ENCODE measurements around the gene MRFAP1.
"Not testable (repeated sequence)": the region's sequence is repeated elsewhere in the genome, so short reads cannot be mapped to it uniquely, and the experiment has no call there.

Gene MRFAP1

DNA sequence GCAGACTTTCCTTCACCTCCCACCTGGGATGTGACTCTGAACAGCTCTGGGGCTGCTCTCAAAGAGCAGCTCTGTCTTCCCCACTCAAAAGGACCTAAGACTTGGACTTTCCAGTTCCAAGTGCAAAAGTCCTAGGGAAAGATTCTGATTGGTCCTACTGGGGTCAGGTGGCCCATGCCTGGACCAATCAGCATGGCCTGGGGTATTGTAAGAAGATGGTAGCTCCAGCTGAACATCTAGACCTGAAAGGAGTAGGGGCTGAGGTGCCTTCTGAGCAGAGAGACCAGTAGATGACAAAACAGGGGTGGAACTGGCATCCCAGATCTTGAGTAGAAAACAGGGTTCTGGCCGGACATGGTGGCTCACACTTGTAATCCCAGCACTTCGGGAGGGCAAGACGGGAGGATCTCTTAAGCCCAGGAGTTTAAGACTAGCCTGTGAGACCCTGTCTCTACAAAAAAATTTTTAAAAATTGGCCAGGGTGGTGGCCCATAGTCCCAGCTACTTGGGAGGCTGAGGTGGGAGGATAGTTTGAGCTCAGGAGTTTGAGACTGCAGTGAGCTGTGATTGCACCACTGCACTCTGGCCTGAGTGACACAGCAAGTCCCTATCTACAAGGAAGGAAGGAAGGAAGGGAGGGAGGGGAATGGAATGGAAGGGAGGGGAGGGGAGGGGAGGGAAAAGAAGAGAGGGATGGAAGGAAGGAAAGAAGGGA, 27.4 kb upstream of the MRFAP1 start:
- DNase-seq = no peak

DNA sequence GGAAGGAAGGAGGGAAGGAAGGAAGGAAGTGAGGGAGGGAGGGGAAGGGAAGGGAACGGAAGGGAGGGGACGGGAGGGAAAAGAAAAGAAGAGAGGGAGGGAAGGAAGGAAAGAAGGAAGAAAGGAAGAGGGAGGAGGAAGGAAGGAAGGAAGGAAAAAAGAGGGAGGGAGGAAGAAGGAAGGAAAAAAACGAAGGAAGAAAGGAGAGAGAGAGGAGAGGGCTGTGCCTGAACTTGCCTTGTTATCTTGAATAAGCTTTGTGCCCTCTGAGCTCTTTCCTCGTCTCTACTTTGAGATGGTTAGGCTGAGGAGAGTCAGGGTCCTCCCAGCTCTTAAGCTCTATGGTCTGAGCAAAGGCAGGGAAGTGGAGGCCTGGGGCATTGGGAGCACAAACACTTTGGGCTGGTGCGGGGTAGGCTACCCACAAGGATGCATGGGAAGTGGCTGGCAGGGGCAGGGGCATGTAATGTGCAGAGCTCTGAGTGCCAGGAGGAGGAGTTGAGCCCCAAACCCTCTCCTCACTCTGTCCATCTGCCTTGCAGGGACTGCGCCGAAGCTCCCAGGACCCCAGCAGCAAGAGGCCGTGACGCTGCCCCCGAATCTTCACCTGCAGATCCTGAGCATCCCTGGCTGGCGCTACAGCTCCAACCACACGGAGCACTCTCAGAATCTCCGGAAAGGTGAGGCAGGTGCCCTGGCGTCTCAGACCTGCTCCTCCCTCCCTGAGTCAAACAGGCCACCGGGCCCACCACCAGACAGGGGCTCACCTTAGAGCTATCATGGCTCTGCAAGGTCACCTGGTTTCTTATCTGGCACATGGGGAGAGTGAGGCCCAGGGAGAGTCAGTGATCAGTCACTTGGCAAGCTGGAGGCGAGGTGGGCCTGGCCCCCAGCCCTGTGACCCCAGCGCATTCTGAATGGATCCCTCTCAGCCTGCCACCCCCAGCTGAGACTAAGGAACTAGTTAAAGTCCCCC, 26.5 kb upstream of the MRFAP1 start:
- no peak for DNase-seq

GRCh38 chr4:6614701-6615230, 25.7 kb upstream of the MRFAP1 start:
- DNase-seq = no peak

DNA sequence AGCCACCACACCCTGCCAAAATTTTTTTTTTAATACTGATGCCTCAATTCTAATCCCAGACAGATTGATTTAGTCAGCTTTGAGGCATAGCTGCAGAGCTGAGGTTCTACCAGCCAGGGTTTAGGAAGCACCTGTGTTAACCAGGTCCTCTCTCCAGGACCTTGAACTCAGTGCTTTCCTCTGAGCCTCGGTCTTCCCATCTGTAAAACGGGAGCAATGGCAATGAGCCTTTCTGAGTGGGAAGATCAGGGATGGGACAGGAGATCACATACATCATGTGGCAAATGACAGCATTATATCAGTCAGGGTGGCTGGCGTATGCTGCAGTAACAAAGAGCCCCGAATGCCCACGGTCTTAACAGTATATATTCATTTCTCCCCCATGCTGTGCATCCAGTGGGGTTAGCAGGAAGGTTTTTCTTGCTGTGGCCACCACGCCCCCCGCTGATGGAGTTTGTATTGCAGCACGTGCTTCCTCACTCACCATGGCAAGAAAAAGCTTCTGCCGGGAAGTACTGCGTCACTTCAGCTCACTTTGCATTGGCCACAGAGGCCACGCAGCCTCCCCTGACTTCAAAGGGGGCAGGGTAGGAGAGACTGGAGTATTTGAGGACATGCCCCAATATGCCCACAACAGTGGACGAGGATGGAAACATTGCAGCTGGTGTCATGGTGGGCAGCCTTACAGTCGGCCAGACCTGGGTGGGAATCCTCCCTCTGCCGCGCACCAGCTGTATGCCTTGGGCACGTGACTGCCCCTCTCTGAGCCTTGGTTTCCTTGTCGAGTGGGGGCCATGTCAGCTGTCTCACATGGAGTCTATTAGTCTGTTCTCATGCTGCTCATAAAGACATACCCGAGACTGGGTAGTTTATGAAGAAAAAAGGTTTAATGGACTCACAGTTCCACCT, 24.1 kb upstream of the MRFAP1 start:
- DNase-seq = no peak

- no peak for DNase-seq
These were observed 23.2 kb upstream of the MRFAP1 start for GRCh38 chr4:6617246-6617645.

DNA sequence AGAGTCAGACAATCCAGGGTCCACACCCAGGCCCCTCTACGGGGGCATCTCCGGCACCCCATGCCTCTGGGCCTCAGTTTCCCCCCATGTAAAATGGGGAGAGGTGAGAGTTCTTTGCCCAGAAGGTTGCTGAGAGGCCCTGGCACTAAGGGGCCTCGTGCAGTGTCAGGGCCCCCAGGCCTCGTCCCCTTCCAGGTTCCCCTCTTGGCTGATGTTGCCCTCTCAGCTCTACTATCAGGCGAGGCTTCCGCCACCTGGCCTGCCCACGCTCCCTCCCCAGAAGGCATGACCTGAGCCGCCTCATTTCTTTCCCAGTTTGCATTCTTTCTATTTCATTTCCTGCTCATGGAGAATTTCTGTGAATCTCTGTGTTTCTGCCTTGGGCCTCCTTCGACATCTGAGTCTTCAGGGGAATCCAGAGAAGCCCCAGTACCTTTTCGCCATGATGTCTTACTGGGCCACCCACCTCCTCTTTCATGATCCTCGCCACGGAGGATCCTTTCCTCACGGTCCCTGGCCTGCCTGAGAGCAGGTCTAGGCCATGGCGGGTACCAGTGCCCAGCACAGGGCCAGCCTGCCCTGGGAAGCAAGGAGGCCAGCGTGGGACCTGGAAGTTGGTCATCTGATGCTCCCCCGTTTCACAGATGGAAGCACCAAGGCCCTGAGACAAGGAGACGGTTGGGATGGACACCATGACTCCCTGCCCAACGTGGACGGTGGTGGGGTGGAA, 21.9 kb upstream of the MRFAP1 start:
- no peak for DNase-seq

- no peak for DNase-seq
These were observed 21.4 kb upstream of the MRFAP1 start for GRCh38 chr4:6619116-6619465.

- DNase-seq = no peak
These were observed 20.8 kb upstream of the MRFAP1 start for GRCh38 chr4:6619466-6620255.

- DNase-seq = no peak
These were observed 20.2 kb upstream of the MRFAP1 start for GRCh38 chr4:6620296-6620695.

DNA sequence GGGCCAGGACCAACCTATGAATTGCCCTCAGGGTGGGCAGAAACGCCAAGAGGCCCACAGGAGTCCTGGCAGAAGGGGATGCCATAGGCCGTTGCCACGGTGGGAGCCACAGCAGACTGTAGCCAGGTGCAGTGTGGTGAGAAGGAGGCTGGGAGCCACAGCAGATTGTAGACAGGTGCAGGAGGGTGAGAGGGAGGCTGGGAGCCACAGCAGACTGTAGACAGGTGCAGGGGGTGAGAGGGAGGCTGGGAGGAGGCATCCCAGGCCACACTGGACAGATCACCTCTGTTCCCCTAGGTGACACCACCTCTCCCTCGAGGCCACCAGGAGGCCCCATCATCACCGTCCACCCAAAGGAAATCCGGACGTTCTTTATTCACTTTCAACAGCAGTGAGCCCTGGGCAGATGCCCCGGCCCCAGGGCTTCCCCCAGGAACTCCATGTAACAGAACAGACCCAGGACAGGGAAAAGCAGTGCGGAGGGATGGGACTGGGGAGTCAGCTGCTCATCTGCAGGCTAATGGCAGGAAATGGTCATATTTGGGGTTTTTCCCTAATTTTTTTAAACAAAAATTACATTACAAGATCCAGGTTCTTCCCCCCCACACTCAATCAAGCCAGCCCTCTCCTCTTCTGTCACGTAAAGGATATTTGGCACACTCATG, 19.5 kb upstream of the MRFAP1 start:
- no peak for DNase-seq

- DNase-seq = no peak
These were observed 18.9 kb upstream of the MRFAP1 start for GRCh38 chr4:6621556-6621927.

GRCh38 chr4:6622744-6623143, 17.7 kb upstream of the MRFAP1 start:
- no peak for DNase-seq

- DNase-seq = no peak
These were observed 15.2 kb upstream of the MRFAP1 start for GRCh38 chr4:6625256-6625655.

GRCh38 chr4:6626066-6626465, 14.4 kb upstream of the MRFAP1 start:
- no peak for DNase-seq

DNA sequence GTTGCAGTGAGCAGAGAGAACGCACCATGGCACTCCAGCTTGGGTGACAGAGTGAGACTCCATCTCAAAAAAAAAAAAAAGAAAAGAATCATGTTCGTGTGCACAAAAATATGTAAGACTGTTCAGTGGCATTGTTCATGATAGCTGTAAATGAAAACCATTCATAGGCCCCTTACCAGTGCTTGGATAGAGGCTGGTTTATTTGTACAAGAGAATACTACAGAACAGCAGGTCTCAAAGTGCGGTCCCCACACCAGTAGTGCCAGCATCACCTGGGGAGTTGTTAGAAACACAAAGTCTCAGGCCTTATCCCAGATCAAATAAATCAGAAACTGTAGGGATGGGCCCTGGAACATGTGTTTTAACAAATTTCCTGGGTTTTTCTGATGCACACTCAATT, 12.7 kb upstream of the MRFAP1 start:
- no peak for DNase-seq

GRCh38 chr4:6628484-6628883, 12.0 kb upstream of the MRFAP1 start:
- DNase-seq = not testable (repeated sequence)

DNA sequence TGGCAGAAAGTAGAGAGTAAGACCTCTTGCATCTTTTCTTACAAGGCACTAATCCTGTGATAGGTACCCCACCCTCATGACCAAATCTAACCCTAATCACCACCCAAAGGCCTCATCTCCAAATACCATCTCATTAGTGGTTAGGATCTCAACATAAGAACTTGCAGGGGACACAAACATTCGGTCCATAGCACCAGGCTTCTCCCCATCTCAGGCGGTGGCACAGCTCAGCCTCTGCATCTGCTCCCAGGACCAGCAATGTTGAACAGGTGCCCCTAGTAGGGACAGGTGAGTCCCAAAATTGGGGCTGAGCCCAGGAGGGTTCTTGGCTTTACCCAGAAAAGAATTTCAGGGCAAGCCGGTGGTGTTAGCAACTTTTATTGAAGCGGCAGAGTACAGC, 8.4 kb upstream of the MRFAP1 start:
- no peak for DNase-seq

GRCh38 chr4:6633091-6633906, 7.2 kb upstream of the MRFAP1 start:
- no peak for DNase-seq

GRCh38 chr4:6634746-6635145, 5.7 kb upstream of the MRFAP1 start:
- no peak for DNase-seq

- no peak for DNase-seq
These were observed 1.3 kb upstream of the MRFAP1 start for GRCh38 chr4:6639137-6639680.
